HT1080 (cell line): ENCODE results near the gene EHBP1L1. TPM values are rescaled to one million over a fixed set of nuclear protein-coding genes. Genes with fewer than 3 reads are reported as not detected.

Experiments used
- DNase-seq: peaks from one replicate; pipeline ENCODE4 v3.0.0-alpha.2; 2015; ENCODE audit warnings: low read depth
- total RNA-seq: library from RNA; depleted of rRNA; stranded (reverse); fragments of >200 nt; shearing (Covaris generic); gene quantifications from 2 replicates; pipeline ENCODE4 v1.2.3, GENCODE V29; 2014

EHBP1L1 gene
- total RNA-seq, 1 experiment from 2014 or later = 65.5 TPM

GRCh38 chr11:65546217-65546958 lies 29.5 kb upstream of the EHBP1L1 start:
- DNase-seq = no peak

GRCh38 chr11:65547446-65548125 lies 28.3 kb upstream of the EHBP1L1 start:
- DNase-seq = no peak

- DNase-seq = no peak
These were observed 27.5 kb upstream of the EHBP1L1 start for GRCh38 chr11:65548395-65548794.

- no peak for DNase-seq
These were observed 26.8 kb upstream of the EHBP1L1 start for GRCh38 chr11:65549096-65549495.

- DNase-seq = peak; percentile 40
These were observed 24.1 kb upstream of the EHBP1L1 start for GRCh38 chr11:65551572-65552387.

- DNase-seq = no peak
These were observed 23.4 kb upstream of the EHBP1L1 start for GRCh38 chr11:65552388-65552951.

- DNase-seq = no peak
These were observed 22.4 kb upstream of the EHBP1L1 start for GRCh38 chr11:65553301-65554001.

GRCh38 chr11:65554057-65554818 lies 21.6 kb upstream of the EHBP1L1 start:
- DNase-seq = no peak

GRCh38 chr11:65554842-65555430 lies 20.9 kb upstream of the EHBP1L1 start:
- DNase-seq = no peak

- DNase-seq = peak; percentile 97
These were observed 20.1 kb upstream of the EHBP1L1 start for GRCh38 chr11:65555693-65556231.

GRCh38 chr11:65556470-65557279 lies 19.2 kb upstream of the EHBP1L1 start:
- no peak for DNase-seq

GRCh38 chr11:65557280-65558001 lies 18.4 kb upstream of the EHBP1L1 start:
- no peak for DNase-seq

GRCh38 chr11:65558002-65558929 lies 17.6 kb upstream of the EHBP1L1 start, which contains the start of gene LTBP3:
Gene LTBP3 (minus strand): TSS chr11:65558359. CDS start chr11:65557959, 400 bp downstream.
- peak; percentile 79 for DNase-seq

- peak; percentile 64 for DNase-seq
These were observed 16.8 kb upstream of the EHBP1L1 start for GRCh38 chr11:65558930-65559509.

- DNase-seq = no peak
These were observed 16.3 kb upstream of the EHBP1L1 start for GRCh38 chr11:65559535-65559934.

GRCh38 chr11:65559951-65560537 lies 15.8 kb upstream of the EHBP1L1 start:
- DNase-seq = peak; percentile 95
